ENCODE measurements around the gene PPM1B.

DNA sequence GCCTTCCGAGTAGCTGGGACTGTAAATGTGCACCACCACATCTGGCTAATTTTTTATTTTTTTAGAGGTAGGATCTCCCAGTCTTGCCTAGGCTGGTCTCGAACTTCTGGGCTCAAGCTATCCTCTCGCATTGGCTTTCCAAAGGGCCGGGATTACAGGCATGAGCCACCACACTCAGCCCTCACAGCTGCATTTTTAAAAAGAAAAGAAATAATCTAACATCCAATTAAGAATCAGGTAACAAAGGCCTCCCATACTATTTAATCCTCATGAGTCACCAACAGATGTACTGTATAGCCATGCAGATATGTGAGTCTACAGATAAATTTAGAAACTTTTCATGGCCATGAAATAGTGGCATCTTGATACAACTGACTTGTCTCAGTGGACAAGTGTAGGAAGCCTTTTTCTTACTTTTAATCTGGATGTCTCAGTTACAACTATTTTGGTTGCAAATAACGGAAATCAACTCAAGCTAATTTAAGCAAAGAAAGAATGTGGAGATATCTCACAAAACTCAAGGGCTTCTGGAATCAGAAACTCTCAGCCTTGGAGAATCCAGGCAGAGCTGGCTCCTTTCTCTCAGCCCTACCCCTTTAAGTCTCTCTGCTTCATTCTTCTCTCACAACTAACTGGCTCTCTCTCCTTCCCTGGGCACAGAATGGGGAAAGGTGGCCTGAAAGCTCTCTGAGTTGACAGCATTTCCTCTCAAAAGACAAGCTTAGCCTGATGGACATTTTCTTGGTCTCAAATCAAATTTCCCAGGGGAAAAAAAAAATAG is 12.8 kb upstream of the PPM1B start:
- TF ChIP-seq MXI1 (IDR thresholded peaks at IDR 0.05; ENCODE audit: low read depth, low read length) (no peak), NBN (IDR thresholded peaks at IDR 0.05) (no peak), RB1 (IDR thresholded peaks at IDR 0.05; ENCODE audit: borderline replicate concordance) (no peak)

Data from GM12878 (cell line).